ENCODE results near the gene CBX1. TPM values are rescaled to one million over a fixed set of nuclear protein-coding genes. Genes with fewer than 3 reads are reported as not detected.

The CBX1 gene
- polyA plus RNA-seq, 2 of the 4 experiments (the other 2 are of a cell fraction) = 84.4 to 173 TPM

DNA sequence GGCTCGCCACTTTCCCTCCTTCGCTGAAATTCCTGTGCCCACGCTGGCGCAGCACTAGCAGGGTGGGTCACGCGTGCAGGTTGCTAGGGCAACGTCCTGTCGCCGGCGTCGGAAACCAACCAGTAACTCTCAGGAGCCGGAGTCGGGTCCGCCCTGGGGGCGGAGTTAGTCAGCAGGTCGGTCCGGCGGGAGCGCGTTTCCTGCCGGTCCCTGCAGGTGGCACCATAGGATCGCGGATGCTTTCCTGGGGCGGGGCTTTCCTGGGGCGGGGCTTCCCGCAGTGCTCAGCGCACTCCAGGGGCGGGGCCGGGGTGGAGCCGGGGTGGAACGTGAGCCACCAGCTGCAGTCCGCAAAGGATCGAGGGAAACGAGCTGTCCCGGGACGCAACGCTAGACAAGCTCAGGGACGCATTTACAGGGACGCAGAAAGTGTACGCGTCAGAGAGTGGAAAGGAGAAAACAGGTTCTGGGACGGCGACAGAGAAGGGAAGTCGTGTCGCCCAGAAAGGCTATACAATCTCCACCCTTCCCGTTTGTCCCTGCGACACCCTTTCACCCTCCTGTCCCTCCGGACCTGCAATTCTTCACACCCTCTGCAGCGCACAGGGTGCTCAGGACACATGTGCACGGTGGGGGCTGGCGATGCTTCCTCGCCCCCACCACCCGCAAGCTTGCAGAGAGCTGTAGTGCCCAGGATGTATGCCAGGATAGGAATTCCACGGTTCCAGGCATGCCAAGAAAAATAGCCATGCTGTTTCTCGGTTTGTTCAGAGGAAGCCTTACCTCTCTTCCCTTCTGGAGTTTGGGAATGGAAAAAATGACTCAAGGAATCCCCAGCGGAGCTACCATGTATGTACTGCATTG is 76.0 kb downstream of the CBX1 start:
- ChIA-PET POLR2A (interaction anchor here (0.5 to 2.5 kb wide), 8 partner anchors 21 to 585 kb away, joined by 3 to 59 read pairs (median 6); partner anchors contain the start of genes CDK5RAP3 and NFE2L1), CTCF (interaction anchor here (0.5 to 46.6 kb wide), 43 partner anchors 9 to 853 kb away, joined by 3 to 1398 read pairs (median 5); partner anchors contain the start of genes CBX1, HOXB9, NFE2L1 and SNX11)
- Histone ChIP-seq H3K27ac (peak overlapping the region; percentile 71 to 88; a peak in 5 of 6 replicates), H3K4me1 (peaks cover 27% of the 10 kb centered on the region), H3K9me3 (no peaks in the 10 kb centered on the region), H3K4me2 (peak overlapping the region; percentile 88), H3K4me3 (peak overlapping the region; percentile 43)
- peak; percentile 61 for FAIRE-seq
- 0 out of 2 replicates have a peak, but pooled peaks have one; percentile 55 for TF ChIP-seq RFX5 (IDR thresholded peaks at IDR 0.05)
- TF ChIP-seq POLR2A (IDR thresholded peaks at IDR 0.05; ENCODE audit: low read length) = peak; percentile 87
- TF ChIP-seq SMC3 (IDR thresholded peaks at IDR 0.05) = peak; percentile 93
- TF ChIP-seq MYC (IDR thresholded peaks at IDR 0.05; ENCODE audit: borderline replicate concordance, low read length) = 0 out of 2 replicates have a peak, but pooled peaks have one; percentile 7
- TF ChIP-seq, protein P1, sequence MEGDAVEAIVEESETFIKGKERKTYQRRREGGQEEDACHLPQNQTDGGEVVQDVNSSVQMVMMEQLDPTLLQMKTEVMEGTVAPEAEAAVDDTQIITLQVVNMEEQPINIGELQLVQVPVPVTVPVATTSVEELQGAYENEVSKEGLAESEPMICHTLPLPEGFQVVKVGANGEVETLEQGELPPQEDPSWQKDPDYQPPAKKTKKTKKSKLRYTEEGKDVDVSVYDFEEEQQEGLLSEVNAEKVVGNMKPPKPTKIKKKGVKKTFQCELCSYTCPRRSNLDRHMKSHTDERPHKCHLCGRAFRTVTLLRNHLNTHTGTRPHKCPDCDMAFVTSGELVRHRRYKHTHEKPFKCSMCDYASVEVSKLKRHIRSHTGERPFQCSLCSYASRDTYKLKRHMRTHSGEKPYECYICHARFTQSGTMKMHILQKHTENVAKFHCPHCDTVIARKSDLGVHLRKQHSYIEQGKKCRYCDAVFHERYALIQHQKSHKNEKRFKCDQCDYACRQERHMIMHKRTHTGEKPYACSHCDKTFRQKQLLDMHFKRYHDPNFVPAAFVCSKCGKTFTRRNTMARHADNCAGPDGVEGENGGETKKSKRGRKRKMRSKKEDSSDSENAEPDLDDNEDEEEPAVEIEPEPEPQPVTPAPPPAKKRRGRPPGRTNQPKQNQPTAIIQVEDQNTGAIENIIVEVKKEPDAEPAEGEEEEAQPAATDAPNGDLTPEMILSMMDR (IDR thresholded peaks at IDR 0.05) = peak; percentile 96
- no peak for TF ChIP-seq FOSL2 (IDR thresholded peaks at IDR 0.05)
- 0 out of 2 replicates have a peak, but pooled peaks have one; percentile 6 for TF ChIP-seq FOSL2 (CRISPR knock-in tag; IDR thresholded peaks at IDR 0.05)
- TF ChIP-seq, protein P2, sequence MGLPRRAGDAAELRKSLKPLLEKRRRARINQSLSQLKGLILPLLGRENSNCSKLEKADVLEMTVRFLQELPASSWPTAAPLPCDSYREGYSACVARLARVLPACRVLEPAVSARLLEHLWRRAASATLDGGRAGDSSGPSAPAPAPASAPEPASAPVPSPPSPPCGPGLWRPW (IDR thresholded peaks at IDR 0.05) = no peak
- TF ChIP-seq MAX (IDR thresholded peaks at IDR 0.05) = peak; percentile 92
- peak; percentile 91 for TF ChIP-seq E2F6 (IDR thresholded peaks at IDR 0.05; ENCODE audit: borderline replicate concordance, low read depth)
- no peak for TF ChIP-seq CHD2 (IDR thresholded peaks at IDR 0.05; ENCODE audit: low read length, partially characterized antibody)
- peak; percentile 63 for TF ChIP-seq BHLHE40 (IDR thresholded peaks at IDR 0.05; ENCODE audit: low read depth, low read length)
- no peak for TF ChIP-seq HDAC2 (IDR thresholded peaks at IDR 0.05)
- 0 out of 5 replicates have a peak, but pooled peaks of 1 of the 2 experiments have one; percentile 41 for TF ChIP-seq JUN (IDR thresholded peaks at IDR 0.05)
- TF ChIP-seq RAD21 (conservative IDR thresholded peaks at IDR 0.05 in 1 of 2, IDR thresholded peaks at IDR 0.05 in 1 of 2) = peak; percentile 96 to 100
- peak; percentile 80 for TF ChIP-seq USF2 (IDR thresholded peaks at IDR 0.05)
- DNase-seq (ENCODE audit: low read depth in 1 of 2, low spot score in 1 of 2) = peak; percentile 95 to 98
- ATAC-seq = peak; percentile 71 to 82
- WGBS (ENCODE audit: missing lambda C conversion rate) = 1% methylated on average over 37 of the region's 56 CpGs

DNA sequence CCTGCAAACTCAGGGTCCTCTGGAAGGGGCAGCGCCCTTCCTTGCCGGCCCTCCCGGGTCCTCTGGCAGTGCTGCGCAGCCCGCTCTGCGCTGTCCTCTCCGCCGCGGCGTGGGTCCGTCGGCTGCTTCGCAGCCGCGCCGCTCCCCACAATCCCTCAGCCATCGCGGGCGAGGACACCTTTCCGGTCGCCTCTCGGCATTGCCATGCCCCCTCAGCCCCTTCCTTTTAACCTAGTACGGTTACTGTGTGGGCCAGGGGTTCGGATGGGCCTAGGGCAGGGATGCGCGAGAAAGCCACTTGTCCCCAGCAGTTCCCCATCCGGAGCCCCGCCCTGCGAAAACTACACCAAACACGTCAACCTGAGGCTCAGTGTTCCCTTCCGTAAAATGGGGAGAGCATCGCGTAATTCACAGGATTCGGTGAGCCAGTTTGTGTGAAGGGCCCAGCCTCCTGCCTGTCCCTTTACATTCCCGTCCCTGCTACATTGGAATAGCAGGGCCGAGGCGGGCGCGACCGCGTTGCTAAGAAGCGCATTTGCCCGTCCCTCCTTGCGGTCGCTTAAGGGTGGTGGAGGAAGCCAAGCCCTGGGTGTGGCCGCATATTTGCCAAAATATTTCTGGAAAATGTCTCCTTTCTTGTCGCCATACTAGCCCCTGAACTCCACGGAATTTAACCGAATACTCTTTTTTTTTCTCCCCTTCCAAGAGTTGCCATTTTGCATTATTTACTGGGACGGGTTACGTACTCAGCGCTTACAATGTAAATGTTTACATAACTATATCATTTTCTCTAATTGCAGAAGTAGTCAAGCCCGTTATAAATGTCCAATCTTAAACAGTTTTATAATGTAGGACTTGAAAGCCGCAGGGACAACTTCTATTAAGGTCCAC is 76.9 kb downstream of the CBX1 start:
- ATAC-seq = peak; percentile 31 to 48
- Histone ChIP-seq H3K4me2 (peak overlapping the region; percentile 84), H3K27ac (peak overlapping the region; percentile 71 to 88), H3K4me3 (peak overlapping the region; percentile 43), H3K9me3 (no peaks in the 10 kb centered on the region), H3K4me1 (peaks cover 27% of the 10 kb centered on the region)
- POLR2A ChIA-PET = interaction anchor here (0.6 to 2.5 kb wide), 5 partner anchors 22 to 166 kb away, joined by 3 to 59 read pairs (median 5); partner anchors contain the start of genes CDK5RAP3 and NFE2L1
- CTCF ChIA-PET = interaction anchor here (0.6 to 46.6 kb wide), 30 partner anchors 10 to 854 kb away, joined by 3 to 1398 read pairs (median 5); partner anchors contain the start of genes CBX1, CDK5RAP3, HOXB9 and NFE2L1
- WGBS (ENCODE audit: missing lambda C conversion rate) = 2% methylated on average over 46 of the region's 54 CpGs
- FAIRE-seq = no peak
- DNase-seq (ENCODE audit: low read depth in 1 of 2, low spot score in 1 of 2) = peak; percentile 49 to 85
- TF ChIP-seq JUN (IDR thresholded peaks at IDR 0.05) (0 out of 5 replicates have a peak, but pooled peaks of 1 of the 2 experiments have one; percentile 17), PBX3 (IDR thresholded peaks at IDR 0.05) (peak; percentile 5; the same call in 1 of the 2 replicates), FOSL2 (IDR thresholded peaks at IDR 0.05) (no peak), FOSL2 (CRISPR knock-in tag; IDR thresholded peaks at IDR 0.05) (0 out of 2 replicates have a peak, but pooled peaks have one; percentile 1), POLR2A (IDR thresholded peaks at IDR 0.05; ENCODE audit: low read length) (peak; percentile 42), TP53 (CRISPR knock-in tag; IDR thresholded peaks at IDR 0.05) (peak; percentile 7; the same call in 1 of the 2 replicates), HDAC2 (IDR thresholded peaks at IDR 0.05) (peak; percentile 92), CBX2 (IDR thresholded peaks at IDR 0.05; ENCODE audit: borderline replicate concordance, low read depth) (no peak), GATA3 (IDR thresholded peaks at IDR 0.05; ENCODE audit: borderline replicate concordance) (no peak), RAD21 (conservative IDR thresholded peaks at IDR 0.05 in 1 of 2, IDR thresholded peaks at IDR 0.05 in 1 of 2) (no peak), RCOR1 (IDR thresholded peaks at IDR 0.05; ENCODE audit: low read depth, low read length) (peak; percentile 83; the same call in 1 of the 2 replicates)
- TF ChIP-seq, protein P3, sequence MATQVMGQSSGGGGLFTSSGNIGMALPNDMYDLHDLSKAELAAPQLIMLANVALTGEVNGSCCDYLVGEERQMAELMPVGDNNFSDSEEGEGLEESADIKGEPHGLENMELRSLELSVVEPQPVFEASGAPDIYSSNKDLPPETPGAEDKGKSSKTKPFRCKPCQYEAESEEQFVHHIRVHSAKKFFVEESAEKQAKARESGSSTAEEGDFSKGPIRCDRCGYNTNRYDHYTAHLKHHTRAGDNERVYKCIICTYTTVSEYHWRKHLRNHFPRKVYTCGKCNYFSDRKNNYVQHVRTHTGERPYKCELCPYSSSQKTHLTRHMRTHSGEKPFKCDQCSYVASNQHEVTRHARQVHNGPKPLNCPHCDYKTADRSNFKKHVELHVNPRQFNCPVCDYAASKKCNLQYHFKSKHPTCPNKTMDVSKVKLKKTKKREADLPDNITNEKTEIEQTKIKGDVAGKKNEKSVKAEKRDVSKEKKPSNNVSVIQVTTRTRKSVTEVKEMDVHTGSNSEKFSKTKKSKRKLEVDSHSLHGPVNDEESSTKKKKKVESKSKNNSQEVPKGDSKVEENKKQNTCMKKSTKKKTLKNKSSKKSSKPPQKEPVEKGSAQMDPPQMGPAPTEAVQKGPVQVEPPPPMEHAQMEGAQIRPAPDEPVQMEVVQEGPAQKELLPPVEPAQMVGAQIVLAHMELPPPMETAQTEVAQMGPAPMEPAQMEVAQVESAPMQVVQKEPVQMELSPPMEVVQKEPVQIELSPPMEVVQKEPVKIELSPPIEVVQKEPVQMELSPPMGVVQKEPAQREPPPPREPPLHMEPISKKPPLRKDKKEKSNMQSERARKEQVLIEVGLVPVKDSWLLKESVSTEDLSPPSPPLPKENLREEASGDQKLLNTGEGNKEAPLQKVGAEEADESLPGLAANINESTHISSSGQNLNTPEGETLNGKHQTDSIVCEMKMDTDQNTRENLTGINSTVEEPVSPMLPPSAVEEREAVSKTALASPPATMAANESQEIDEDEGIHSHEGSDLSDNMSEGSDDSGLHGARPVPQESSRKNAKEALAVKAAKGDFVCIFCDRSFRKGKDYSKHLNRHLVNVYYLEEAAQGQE (IDR thresholded peaks at IDR 0.05) = no peak

All from A549 (cell line).